ENCODE results near the gene SOX13.

SOX13 gene

DNA sequence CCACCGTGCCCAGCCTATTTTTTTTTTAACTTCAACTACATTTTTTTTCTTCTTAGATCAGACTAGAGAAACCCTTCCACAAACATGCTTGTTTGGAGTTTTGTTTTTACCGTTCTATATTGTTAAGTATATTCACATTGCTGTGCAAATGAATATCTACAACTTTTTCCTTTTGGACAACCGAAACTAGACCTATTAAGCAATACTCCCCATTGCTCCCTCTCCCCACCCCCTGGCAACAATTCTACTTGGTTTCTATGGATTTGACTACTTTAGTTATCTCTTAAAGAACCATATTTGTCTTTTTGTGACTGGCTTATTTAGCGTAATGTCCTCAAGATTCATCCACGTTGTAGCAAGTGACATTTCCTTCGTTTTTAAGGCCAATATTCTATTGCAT lies 59.8 kb downstream of the SOX13 start:
- DNase-seq (ENCODE audit: low read depth), result no peak

GRCh38 chr1:204134103-204134502 lies 61.2 kb downstream of the SOX13 start:
- no peak for DNase-seq (ENCODE audit: low read depth)

DNA sequence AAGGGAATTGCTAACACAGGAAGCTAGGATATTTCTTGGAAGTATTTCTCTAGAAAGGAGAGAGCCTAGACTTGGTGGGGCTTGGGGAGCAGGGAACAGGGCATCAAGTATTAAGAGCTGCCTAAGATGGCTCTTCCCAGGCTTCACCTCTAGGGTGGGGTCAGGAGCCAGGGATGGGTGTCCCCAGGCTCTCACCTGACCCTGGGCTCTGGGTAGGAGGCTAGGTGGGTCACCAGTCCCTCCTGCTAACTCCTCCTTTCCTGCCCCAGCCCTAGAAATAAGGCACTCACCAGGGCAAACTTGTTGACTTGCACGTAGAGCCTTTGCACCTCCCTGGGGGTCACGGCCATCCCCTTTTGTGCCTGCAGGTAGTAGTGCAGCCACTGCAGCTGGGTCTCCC lies 63.9 kb downstream of the SOX13 start:
- no peak for DNase-seq (ENCODE audit: low read depth)

GRCh38 chr1:204139088-204139487 lies 66.2 kb downstream of the SOX13 start:
- no peak for DNase-seq (ENCODE audit: low read depth)

DNA sequence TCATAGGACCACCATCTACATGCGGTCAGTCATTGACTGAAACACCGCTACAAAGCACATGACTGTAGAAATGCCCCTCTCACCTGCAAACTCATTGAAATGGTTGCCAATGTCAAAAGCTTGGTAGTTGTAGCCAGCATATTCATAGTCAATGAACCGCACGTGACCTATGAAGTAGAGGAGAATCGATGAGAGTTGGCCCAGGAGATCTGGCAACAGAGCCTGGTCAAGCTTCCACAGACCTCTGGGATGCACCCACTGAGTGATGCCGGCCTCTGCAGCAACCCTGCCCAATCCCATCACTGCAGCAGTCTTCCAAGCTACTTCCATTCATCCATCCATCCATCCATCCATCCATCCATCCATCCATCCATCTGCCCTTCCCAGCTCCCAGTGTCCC lies 67.0 kb downstream of the SOX13 start:
- DNase-seq (ENCODE audit: low read depth), result no peak

DNA sequence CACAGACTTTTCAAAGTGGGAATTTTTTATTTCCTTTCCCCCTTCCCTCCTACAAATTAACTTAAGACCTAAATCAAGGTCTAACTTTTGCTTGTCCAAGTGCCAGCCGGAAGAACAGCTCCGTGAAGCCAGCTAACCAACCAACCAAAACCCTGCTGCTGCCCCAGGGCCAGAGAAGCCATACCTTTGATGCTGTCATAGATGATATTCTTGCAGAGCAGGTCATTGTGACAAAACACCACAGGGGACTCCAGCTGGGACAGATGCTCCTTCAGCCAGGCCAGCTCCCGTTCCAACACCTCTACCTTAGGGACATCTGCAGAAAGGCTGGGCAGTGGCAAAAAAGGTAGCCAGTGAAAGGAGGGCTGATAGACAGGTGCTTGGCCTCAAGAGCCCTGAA lies 68.2 kb downstream of the SOX13 start:
- no peak for DNase-seq (ENCODE audit: low read depth)

DNA sequence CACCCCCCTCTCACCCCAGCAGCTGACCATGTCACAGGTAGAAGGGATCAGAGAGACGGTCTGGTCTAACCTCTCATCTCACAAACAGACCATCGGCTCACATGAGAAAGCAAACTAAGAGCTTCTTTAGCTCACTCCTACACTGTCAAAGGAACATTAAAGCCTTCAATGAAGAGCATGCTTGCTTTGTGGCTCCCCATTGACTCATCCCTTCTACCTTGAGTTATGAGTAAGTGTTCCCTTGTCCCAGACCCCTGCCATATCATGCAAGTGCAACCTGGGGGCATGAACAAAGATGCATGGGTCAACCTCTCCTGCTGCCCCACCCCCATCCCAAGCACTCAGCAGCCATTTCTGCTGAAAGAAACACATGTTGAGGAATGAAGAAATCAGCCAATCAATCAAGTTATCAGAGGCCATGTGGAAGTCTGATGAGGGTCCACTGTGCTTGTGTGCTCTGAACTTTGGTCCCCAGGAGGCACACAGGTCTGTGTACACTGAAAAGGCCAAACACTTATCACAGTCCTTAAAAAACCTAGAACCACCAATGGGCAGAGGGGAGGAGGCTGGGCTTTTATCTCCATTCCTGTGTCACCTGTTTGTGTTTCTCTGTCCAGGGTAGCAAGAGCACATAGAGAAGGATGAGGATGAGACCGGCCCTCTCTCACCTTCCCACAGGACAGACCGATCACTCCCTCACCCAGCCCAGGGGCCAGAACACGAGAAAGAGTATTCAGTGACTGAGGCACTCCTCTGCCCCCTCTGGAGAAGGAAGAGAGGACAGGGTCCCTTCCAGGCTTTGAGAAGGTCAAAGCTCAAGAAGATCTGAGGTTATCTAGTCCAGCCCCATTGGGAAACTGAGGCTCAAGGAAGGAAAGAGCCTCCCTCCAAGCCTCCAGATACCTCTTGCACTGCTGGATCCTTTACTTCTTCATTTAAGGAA lies 69.4 kb downstream of the SOX13 start:
- DNase-seq (ENCODE audit: low read depth), result no peak

DNA sequence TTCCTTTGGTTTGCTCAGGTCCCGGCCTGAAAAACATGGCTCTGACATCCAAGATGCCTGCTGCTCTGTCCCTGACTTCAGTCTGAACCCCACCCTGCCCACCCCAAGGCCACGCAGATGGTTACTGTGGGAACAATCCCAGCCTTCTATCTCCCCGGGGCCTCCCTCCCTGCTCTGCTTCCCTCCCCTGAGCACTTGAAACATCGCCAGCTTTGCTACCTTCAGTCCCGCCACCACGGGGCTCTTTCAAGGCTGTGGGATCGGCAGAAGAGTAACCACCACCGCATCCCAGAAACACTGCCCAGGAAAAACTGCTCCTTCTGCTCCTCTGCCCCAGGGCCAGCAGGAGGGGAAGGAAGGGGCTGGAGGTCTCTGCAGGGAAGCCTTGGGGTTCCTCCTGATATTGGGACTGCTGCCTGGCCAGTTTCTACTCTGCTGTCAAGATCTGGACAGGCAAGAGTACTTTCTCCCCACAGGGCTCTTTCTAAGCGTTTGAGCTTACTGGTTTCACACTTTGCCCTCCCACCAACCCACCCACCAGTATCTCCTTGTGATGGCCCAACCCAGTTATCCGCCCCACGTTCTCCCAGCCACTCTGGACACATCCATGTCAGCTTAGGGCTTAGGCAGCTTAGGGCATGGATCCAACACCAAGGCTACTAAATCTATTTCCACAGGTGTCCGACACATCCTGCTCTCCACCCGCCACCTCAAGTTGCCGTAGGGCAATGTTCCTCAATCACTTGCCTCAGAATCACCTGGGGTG lies 70.5 kb downstream of the SOX13 start:
- DNase-seq (ENCODE audit: low read depth), result no peak

GRCh38 chr1:204145033-204145504 lies 72.2 kb downstream of the SOX13 start:
- no peak for DNase-seq (ENCODE audit: low read depth)

DNA sequence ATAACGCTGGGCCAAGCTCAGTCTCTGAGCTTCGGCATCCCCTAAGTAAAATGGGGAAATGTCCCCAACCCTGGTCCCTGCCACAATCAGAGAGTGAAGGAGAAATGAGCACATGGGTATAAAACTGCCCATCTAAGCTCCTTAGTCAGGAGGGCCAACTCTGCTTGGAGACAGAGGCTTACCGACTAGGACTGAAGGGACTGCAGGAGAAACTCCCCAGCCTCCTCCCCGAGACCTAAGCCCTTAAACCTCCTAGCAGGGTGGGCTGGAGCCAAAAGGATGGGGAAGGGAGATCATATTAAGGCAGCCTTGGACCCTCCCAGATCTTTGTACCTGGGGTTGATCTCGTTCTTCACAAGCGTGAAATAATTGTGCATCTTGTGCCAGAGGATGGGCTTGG lies 73.4 kb downstream of the SOX13 start:
- no peak for DNase-seq (ENCODE audit: low read depth)

DNA sequence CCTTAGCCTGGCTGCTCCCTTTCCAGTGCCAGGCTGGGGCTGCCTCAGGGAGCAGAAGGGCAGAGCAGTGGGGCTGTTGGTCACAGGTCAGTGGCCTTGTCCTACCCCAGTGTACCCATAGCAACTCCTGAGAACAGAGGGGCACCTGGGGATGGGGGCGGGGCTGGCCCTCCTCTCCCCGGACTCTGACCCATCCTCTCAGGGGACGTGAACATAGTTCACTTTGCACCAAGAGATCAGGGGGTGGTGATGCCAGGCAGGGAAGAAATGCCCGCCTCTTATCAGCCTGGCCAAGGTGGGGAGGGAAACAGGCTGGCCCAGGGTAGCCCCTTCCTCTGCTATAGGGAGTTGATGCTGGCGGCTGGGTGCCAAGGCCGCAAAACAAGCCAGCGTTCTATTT lies 74.0 kb downstream of the SOX13 start:
- DNase-seq (ENCODE audit: low read depth), result no peak

- DNase-seq (ENCODE audit: low read depth), result no peak
Observed at GRCh38 chr1:204147406-204148383, 74.8 kb downstream of the SOX13 start.

- no peak for DNase-seq (ENCODE audit: low read depth)
Observed at GRCh38 chr1:204149107-204149506, 76.2 kb downstream of the SOX13 start.

- no peak for DNase-seq (ENCODE audit: low read depth)
Observed at GRCh38 chr1:204149635-204150565, 77.0 kb downstream of the SOX13 start.

DNA sequence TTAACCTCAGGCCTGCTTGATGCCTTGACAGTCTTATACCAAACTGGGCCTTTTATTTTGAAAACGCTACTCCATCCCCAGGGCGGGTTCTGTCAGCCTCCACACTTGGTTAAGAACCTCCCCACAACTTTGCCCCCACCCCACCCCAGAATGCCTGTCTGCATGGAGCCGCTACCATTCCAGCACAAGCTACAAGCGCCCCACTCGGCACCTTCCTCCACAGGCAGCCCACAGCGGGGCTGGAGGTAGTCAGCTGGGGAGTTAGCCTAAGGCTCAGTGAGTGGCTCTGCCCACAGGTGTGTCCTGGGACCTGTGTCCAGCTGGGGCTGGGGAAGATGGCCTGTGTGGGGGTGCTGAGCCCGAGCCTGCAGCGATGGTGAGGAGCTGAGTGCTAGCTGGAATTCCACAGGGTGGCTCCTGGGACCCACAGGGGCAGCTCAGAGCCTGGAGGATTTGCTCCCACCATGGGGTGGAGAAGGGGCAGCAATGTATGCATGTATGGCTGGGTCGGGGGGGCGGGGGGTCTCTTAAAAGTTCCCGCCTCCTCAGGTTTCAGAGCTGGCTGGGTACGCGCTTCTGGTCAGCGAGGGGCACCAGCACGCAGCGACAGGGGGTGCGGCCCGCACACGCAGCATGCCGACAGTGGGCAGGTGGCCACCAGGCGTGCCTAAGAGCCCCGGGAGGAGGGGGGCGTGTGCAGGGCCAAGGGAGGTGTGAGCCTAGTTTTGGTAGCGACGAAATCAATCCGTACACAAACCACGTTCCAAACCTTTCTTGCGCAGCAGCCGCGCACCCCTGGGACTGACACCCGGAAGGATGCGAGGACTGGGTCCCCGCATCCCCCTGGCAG lies 78.0 kb downstream of the SOX13 start:
- DNase-seq (ENCODE audit: low read depth), result no peak

GRCh38 chr1:204151552-204152309 lies 78.8 kb downstream of the SOX13 start, which contains the start of gene ETNK2:
Gene ETNK2 (minus strand): TSS chr1:204152044. CDS start chr1:204151852, 192 bp downstream.
- peak; percentile 68 for DNase-seq (ENCODE audit: low read depth)

GRCh38 chr1:204152310-204153044 lies 79.6 kb downstream of the SOX13 start:
- DNase-seq (ENCODE audit: low read depth), result no peak

DNA sequence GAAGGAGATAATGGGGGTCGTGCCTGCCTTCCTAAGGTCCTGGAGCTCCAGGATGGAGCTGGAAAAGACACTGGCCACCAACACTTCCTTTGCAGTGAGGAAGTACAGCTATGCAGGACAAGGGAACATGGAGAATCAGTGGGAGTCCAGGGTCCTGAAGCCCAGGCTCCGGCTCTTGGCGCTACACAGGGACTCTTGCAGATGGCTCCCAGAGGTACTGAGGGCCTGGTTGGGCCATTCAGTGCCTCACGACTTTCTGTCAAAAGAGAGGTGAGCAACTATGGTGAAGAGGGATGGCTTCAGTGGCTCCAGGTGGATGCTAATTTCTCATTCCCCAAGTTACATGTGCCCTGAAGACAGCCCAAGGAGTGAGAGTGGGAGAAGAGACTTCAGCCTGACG lies 80.8 kb downstream of the SOX13 start:
- DNase-seq (ENCODE audit: low read depth), result no peak

All from ELR (cell line).